NT2/D1 (cell line): Measurements from ENCODE around the gene ACACA.

Experiments
- YY1 ChIP-seq: IDR thresholded peaks from 2 replicates; pipeline ENCODE4 v1.6.1; 2011; ENCODE audit not compliant: insufficient read length, insufficient read depth
- ZNF274 ChIP-seq: IDR thresholded peaks from 2 replicates; pipeline ENCODE4 v1.6.1; 2011; ENCODE audit warnings: mild to moderate bottlenecking, low read depth, low read length

DNA sequence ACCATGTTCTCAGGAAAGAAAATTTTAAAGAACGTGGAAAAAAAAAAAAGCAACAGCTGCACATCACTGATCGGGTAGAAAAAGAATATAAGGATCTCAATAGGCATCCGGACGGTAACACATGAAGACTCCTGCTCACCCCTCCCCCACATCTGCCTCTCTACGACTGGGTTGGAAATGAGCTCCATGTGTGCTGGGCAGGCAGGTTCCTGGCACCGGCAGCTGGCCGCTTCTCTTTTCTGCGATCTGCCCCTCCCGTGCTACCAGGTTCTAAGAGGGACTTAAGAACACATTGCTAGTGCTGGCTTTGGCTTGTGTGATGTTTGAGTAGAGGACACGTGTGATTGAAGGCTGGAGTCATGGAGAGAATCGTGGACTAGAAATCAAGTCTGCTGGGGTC, 342.4 kb downstream of the ACACA start:
- no peak for TF ChIP-seq YY1
- no peak for TF ChIP-seq ZNF274
